Bone marrow (tissue), 2 donors: ENCODE results near the gene IL11.
"Not testable (repeated sequence)": the region's sequence is repeated elsewhere in the genome, so short reads cannot be mapped to it uniquely, and the experiment has no call there.

Experiments used
- DNase-seq, 2 donors: peaks; one replicate each; lab custom pipeline; 2025; lab: John Stamatoyannopoulos, UW

The IL11 gene

GRCh38 chr19:55370305-55370988, at the start of gene IL11:
TSS of gene IL11 (minus strand) at chr19:55370463. CDS start at chr19:55370310, 153 bp downstream.
- DNase-seq = no peak

- DNase-seq = no peak
These were observed 49.5 kb upstream of the IL11 start for GRCh38 chr19:55419624-55420236.

GRCh38 chr19:55419103-55419502, 48.8 kb upstream of the IL11 start:
- no peak for DNase-seq

GRCh38 chr19:55418185-55418584, 47.9 kb upstream of the IL11 start:
- peak in 1 of 2 donors; percentile 15 for DNase-seq

- DNase-seq = no peak
These were observed 39.9 kb upstream of the IL11 start for GRCh38 chr19:55410168-55410567.

- not testable (repeated sequence) for DNase-seq
These were observed 38.9 kb upstream of the IL11 start for GRCh38 chr19:55409179-55409578.

GRCh38 chr19:55408533-55408872, 38.2 kb upstream of the IL11 start:
- DNase-seq = no peak

- peak; percentile 92 to 100 for DNase-seq
These were observed 37.7 kb upstream of the IL11 start for GRCh38 chr19:55407800-55408532.

GRCh38 chr19:55407550-55407799, 37.2 kb upstream of the IL11 start, which contains the start of gene UBE2S:
TSS of gene UBE2S (minus strand) at chr19:55407788. CDS start at chr19:55407589, 199 bp downstream.
- peak in 1 of 2 donors; percentile 76 for DNase-seq

GRCh38 chr19:55406826-55407549, 36.7 kb upstream of the IL11 start:
- DNase-seq = no peak

GRCh38 chr19:55406091-55406825, 36.0 kb upstream of the IL11 start:
- no peak for DNase-seq

- DNase-seq = no peak
These were observed 35.4 kb upstream of the IL11 start for GRCh38 chr19:55405638-55406037.

- DNase-seq = no peak
These were observed 32.2 kb upstream of the IL11 start for GRCh38 chr19:55402509-55402908.

- DNase-seq = not testable (repeated sequence)
These were observed 31.1 kb upstream of the IL11 start for GRCh38 chr19:55401390-55401789.

GRCh38 chr19:55400281-55401087, 30.2 kb upstream of the IL11 start:
- no peak for DNase-seq

GRCh38 chr19:55398200-55398925, 28.1 kb upstream of the IL11 start:
- no peak for DNase-seq

GRCh38 chr19:55392820-55393761, 22.8 kb upstream of the IL11 start:
- no peak for DNase-seq

- no peak for DNase-seq
These were observed 21.7 kb upstream of the IL11 start for GRCh38 chr19:55391702-55392615.
